Esophagus squamous epithelium (tissue), 5 donors: Measurements from ENCODE around the gene EPHA6. TPM values are rescaled to one million over a fixed set of nuclear protein-coding genes. Genes with fewer than 3 reads are reported as not detected.
"Not testable (repeated sequence)": the region's sequence is repeated elsewhere in the genome, so short reads cannot be mapped to it uniquely, and the experiment has no call there.

ENCODE experiments used
- DNase-seq: peaks from one replicate; lab custom pipeline; 2025; lab: John Stamatoyannopoulos, UW
- H3K27ac ChIP-seq, 4 donors: fragments of 200-600 bp; sonication (generic); one replicate each; pipeline ENCODE4 v1.5.1; 2016 to 2019; ENCODE audit warnings: mild to moderate bottlenecking in 1 of 4
- H3K27me3 ChIP-seq, 4 donors: fragments of 200-600 bp; sonication (generic); 1 replicate in 3 of 4; 2 replicates in 1 of 4; pipeline versions ENCODE4 v1.5.1 to v1.6.0; 2017 to 2021; ENCODE audit warnings: antibody characterized with exemption in 1 of 4
- H3K36me3 ChIP-seq, 3 donors: fragments of 200-600 bp; sonication (generic); one replicate each; pipeline ENCODE4 v1.5.1; 2016 to 2019
- H3K4me1 ChIP-seq, 3 donors: fragments of 200-600 bp; sonication (generic); one replicate each; pipeline ENCODE4 v1.5.1; 2017 to 2019
- H3K4me3 ChIP-seq, 4 donors: fragments of 200-600 bp; sonication (generic); 1 replicate in 3 of 4; 2 replicates in 1 of 4; pipeline ENCODE4 v1.5.1; 2016 to 2019; ENCODE audit warnings: mild to moderate bottlenecking in 2 of 4, moderate library complexity in 1 of 4
- H3K9me3 ChIP-seq, 3 donors: fragments of 200-600 bp; sonication (generic); one replicate each; pipeline ENCODE4 v1.5.1; 2016 to 2019
- POLR2A ChIP-seq, 4 donors: fragments of 450-650 bp; IDR thresholded peaks; one replicate each; pipeline ENCODE4 v1.6.1; 2017; ENCODE audit warnings: antibody characterized with exemption in 4 of 4, mild to moderate bottlenecking in 4 of 4, moderate library complexity in 3 of 4
- WGBS, 2 donors: methylation state at CpG; one replicate each; pipeline ENCODE4 v1.1.5; 2018; 5-methylcytosine and 5-hydroxymethylcytosine counted together
- intact Hi-C: fragments of 100-400 bp; cut with DNase I; formaldehyde crosslinking; loops from one replicate; pipeline ENCODE4 v1.15.0; 2022
- total RNA-seq, 4 donors: library from RNA; depleted of rRNA; stranded (reverse); fragments of >200 nt; gene quantifications; one replicate each; pipeline ENCODE4 v1.1.0, GENCODE V29; 2016
- TF ChIP-seq, protein P1 (sequence below), 6 experiments: fragments of 450-650 bp in 4 of 6; fragments of 200-600 bp in 2 of 6; sonication (generic) in 2 of 6; IDR thresholded peaks; one replicate each; pipeline ENCODE4 v1.5.1; 2016 to 2019; ENCODE audit warnings: antibody characterized with exemption in 6 of 6, mild to moderate bottlenecking in 4 of 6, moderate library complexity in 4 of 6
- donor health status: DM: yes; HTN: yes; CAD: no.

EPHA6 gene
- total RNA-seq, 4 donors from 2014 or later = 0.34 to 2.9 (median 1.5) TPM

DNA sequence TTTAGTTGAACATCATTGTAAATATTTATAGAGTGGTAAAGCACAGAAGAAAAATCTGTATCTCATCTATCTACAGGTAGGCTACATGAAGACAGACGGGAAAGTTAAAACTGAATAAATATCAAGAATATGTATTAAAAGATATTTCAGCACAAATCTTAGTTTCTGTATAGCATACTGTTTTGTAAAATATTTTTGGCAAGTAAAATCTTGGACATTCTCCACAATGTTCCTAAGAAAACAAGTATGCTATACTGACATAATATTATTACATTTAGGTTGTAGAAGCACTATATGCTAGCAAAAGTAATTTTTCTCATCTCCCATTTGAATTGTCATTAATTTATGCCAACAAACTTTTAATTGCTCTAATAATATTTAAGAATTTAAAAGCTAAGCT is 623.7 kb downstream of the EPHA6 start:
- TF ChIP-seq, protein P1, sequence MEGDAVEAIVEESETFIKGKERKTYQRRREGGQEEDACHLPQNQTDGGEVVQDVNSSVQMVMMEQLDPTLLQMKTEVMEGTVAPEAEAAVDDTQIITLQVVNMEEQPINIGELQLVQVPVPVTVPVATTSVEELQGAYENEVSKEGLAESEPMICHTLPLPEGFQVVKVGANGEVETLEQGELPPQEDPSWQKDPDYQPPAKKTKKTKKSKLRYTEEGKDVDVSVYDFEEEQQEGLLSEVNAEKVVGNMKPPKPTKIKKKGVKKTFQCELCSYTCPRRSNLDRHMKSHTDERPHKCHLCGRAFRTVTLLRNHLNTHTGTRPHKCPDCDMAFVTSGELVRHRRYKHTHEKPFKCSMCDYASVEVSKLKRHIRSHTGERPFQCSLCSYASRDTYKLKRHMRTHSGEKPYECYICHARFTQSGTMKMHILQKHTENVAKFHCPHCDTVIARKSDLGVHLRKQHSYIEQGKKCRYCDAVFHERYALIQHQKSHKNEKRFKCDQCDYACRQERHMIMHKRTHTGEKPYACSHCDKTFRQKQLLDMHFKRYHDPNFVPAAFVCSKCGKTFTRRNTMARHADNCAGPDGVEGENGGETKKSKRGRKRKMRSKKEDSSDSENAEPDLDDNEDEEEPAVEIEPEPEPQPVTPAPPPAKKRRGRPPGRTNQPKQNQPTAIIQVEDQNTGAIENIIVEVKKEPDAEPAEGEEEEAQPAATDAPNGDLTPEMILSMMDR (IDR thresholded peaks at IDR 0.05) = no peak
- no peak for TF ChIP-seq POLR2A (IDR thresholded peaks at IDR 0.05)
- Histone ChIP-seq H3K4me3 (no peak overlapping the region), H3K27ac (no peak overlapping the region), H3K36me3 (no peaks in the 10 kb centered on the region), H3K9me3 (no peaks in the 10 kb centered on the region), H3K4me1 (no peaks in the 10 kb centered on the region), H3K27me3 (no peaks in the 10 kb centered on the region)
- WGBS, 2 donors = 61 to 81% methylated on average over 1 of the region's 1 CpG
- intact Hi-C loops = no loop called here
- DNase-seq = no peak

DNA sequence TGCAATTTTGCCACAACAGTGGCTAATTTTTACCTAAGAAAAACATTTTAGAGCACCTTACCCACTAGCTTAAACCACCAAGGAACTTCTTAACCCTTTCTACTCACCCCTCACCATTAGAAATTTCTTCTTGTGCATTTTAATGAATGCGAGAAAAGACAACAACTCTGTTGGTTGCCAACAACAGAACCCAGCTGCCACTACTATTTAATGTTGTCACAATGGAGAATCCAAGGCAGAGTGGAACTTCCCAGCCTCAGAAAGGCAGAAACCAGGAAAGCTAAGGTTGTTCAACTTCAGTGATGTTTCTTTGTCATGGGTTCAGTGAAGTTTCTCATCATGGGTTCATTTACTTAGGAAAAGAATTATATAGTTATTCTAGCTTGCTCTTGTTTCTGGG is 625.0 kb downstream of the EPHA6 start:
- Histone ChIP-seq H3K4me3 (no peak overlapping the region), H3K9me3 (no peaks in the 10 kb centered on the region), H3K27ac (no peak overlapping the region), H3K4me1 (no peaks in the 10 kb centered on the region), H3K27me3 (no peaks in the 10 kb centered on the region), H3K36me3 (no peaks in the 10 kb centered on the region)
- WGBS, 2 donors = 67 to 82% methylated on average over 1 of the region's 1 CpG
- DNase-seq = no peak
- intact Hi-C loops = no loop called here
- TF ChIP-seq, protein P1 (IDR thresholded peaks at IDR 0.05) = no peak
- TF ChIP-seq POLR2A (IDR thresholded peaks at IDR 0.05) = no peak

DNA sequence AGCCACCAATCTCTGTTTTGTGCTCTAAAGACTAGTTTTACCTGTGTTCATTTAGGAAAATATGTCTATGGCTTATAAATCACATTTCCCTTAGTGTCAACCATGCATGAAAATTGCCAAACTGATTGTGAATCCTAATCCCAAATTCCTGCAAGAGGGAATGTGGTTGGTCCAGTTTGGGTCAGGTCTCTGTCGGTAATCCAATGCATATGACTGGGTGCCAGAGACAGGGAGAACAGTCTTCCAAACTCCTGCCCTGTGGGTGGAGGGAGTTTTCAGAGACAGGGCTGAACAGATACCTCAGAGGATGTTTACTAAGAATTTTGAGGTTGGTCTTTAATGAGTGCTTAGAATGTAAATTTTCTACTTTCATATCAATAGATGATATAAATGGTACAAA is 649.6 kb downstream of the EPHA6 start:
- TF ChIP-seq POLR2A (IDR thresholded peaks at IDR 0.05) = no peak
- TF ChIP-seq, protein P1 (IDR thresholded peaks at IDR 0.05) = no peak
- DNase-seq = no peak
- Histone ChIP-seq H3K4me3 (no peak overlapping the region), H3K27me3 (no peaks in the 10 kb centered on the region), H3K36me3 (no peaks in the 10 kb centered on the region), H3K9me3 (no peaks in the 10 kb centered on the region), H3K27ac (no peak overlapping the region), H3K4me1 (peaks cover 0 to 8% (median 0%) of the 10 kb centered on the region in 3 donors)
- WGBS, 2 donors = 0 to 29% methylated on average over 1 of the region's 1 CpG
- intact Hi-C loops = no loop called here

DNA sequence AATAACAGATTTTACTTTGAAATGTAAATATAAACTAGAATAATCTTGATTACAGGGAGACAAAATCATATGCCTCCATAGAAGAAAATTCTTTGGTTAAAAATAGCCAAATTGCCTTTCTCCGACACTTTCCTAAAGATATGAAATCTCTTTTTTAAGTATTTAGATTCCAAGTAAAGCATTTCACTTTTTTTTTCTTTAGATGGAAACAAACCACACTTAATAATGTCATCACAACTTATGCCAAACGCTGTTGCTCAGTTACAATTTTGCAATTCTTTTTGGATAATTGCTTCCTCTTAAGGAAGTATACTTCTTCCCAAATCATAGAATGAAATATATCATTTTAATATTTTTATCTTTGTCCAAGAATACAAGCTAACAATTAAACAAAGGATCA is 656.1 kb downstream of the EPHA6 start:
- H3K27me3 ChIP-seq = no peaks in the 10 kb centered on the region
- H3K4me3 ChIP-seq = no peak overlapping the region
- 45 to 65% methylated on average over 2 of the region's 2 CpGs for WGBS, 2 donors
- H3K9me3 ChIP-seq = no peaks in the 10 kb centered on the region
- H3K36me3 ChIP-seq = no peaks in the 10 kb centered on the region
- no peak for DNase-seq
- TF ChIP-seq, protein P1 (IDR thresholded peaks at IDR 0.05) = no peak
- TF ChIP-seq POLR2A (IDR thresholded peaks at IDR 0.05) = no peak
- H3K4me1 ChIP-seq = no peaks in the 10 kb centered on the region
- H3K27ac ChIP-seq = no peak overlapping the region
- intact Hi-C loops = no loop called here

DNA sequence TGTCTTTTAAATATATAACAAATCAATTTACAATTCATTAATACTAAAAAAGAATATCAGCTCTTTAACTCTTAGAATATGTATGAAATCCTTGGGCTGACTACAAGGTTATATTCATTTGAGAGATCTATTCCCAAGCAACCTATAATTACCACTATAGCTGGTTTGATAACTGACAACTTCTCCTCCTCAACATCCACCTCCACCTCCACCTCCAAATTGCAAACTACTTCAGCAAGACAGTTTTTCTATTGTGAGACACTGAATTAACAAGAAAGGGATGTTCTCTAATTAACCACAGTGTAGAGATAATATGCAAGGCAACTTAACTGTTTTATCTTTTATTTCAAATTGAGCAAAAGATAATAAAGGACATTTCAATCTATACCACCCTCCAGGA is 665.3 kb downstream of the EPHA6 start:
- DNase-seq = no peak
- Histone ChIP-seq H3K27me3 (no peaks in the 10 kb centered on the region), H3K4me3 (no peak overlapping the region), H3K4me1 (peaks cover 0 to 2% (median 0%) of the 10 kb centered on the region in 3 donors), H3K27ac (no peak overlapping the region), H3K36me3 (no peaks in the 10 kb centered on the region), H3K9me3 (peaks cover 0 to 4% (median 0%) of the 10 kb centered on the region in 3 donors)
- TF ChIP-seq POLR2A (IDR thresholded peaks at IDR 0.05) = no peak
- TF ChIP-seq, protein P1 (IDR thresholded peaks at IDR 0.05) = no peak
- intact Hi-C loops = no loop called here

DNA sequence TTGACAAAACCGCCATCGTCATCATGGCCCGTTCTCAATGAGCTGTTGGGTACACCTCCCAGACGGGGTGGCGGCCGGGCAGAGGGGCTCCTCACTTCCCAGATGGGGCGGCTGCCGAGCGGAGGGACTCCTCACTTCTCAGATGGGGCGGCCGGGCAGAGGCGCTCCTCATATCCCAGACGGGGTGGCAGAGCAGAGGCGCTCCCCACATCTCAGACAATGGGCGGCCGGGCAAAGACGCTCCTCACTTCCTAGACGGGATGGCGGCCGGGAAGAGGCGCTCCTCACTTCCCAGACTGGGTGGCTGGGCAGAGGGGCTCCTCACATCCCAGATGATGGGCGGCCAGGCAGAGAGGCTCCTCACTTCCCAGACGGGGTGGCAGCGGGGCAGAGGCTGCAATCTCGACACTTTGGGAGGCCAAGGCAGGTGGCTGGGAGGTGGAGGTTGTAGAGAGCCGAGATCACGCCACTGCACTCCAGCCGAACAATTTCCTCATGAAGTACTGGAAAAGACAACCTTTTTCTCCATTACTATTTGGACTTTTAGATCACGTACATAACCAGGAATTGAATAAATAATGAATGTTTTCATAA is 666.4 kb downstream of the EPHA6 start:
- peaks cover 0 to 10% (median 0%) of the 10 kb centered on the region in 3 donors for H3K4me1 ChIP-seq
- intact Hi-C loops, H3K27me3 ChIP-seq, H3K36me3 ChIP-seq, H3K9me3 ChIP-seq, H3K4me3 ChIP-seq, H3K27ac ChIP-seq, DNase-seq: not testable (repeated sequence)
- 94 to 96% methylated on average over 7 of the region's 29 CpGs for WGBS, 2 donors
